Hematopoietic multipotent progenitor cell treated with erythropoietin and hydrocortisone succinate and interleukin-3 and kit ligand, for 15 days (in vitro differentiated cells): ENCODE results near the gene BEST4.
A peak's percentile ranks its signal among the peaks of the same experiment; 100 is the strongest.
"Not testable (repeated sequence)": the region's sequence is repeated elsewhere in the genome, so short reads cannot be mapped to it uniquely, and the experiment has no call there.

Experiments
- DNase-seq: peaks from one replicate; pipeline ENCODE4 v3.0.0-alpha.2; 2015; ENCODE audit warnings: low spot score

The BEST4 gene

DNA sequence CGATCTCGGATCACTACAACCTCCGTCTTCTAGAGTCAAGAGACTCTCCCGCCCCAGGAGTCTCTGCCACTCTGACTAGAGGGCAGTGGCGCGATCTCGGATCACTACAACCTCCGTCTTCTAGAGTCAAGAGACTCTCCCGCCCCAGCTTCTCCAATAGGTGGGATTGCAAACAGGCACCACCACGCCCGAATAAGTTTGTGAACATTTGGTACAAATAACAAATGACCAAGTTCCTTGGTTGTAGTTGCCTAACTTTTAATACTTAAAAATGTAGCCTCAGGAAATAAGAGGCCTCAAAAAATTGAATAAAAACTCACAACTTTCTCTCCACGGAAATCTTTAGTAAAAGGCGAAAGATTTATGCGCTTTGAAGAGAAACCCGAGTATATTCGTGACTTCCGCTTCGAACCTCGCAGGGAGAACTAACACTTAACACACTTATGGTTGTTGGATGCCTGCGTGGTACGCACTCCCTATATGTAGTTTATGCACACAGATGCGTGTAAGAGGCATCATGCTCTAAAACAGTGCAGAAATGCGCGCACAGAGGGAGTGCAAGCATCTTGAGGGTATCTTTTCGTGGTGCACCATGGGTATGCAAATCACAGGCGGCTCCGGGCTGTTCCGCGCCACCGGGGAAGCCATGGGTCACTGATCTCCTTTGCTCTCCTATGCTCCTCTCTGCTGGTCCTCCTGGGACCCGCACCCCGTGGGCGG lies 31.8 kb upstream of the BEST4 start:
- DNase-seq: peak; percentile 75

DNA sequence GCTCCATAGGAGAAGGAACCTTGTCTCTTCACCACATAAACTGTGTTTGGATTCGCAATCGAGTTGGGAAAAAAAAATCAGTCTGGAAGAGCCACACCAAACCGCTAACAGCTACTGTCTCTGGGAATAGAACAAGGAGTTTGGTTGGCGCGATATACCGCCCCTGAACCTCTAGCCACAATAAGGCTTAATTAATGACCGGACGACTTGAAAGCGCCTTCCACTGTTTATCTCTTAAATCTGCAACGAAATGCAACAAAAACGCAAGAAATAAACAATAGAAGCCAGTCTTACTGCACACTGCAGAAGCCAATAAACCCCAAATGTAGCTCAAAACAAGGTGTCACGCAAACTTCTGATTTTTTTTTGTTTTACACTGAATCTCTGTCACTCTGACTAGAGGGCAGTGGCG lies 31.2 kb upstream of the BEST4 start:
- no peak for DNase-seq

DNA sequence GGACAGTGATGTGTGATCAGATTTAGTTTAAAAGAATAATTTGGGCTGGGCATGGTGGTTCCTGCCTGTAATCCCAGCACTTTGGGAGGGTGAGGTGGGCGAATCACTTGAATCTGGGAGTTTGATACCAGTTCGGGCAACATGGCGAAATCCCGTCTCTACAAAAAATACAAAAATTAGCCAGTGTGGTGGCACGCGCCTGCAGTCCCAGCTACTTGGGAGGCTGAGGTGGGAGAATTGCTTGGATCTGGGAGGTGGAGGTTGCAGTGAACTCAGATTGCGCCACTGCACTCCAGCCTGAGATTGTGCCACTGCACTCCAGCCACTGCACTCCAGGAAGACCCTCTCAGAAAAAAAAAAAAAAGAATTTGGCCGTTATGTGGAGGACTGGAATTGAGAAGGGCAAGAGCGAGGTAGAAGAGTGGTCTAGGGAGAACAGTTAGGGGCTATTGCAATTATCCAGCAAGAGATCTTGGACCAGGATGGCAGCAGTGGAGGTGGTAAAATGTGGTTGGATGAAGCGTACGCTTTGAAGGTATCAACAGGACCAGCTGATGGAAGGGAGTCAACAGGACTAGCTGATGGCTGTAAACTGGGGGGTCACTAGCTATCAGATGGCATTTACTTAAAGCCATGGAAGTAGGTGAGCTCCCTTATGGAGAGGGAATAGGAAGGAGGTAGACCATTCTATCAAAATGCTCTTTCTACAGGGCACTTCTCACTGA lies 30.0 kb upstream of the BEST4 start:
- no peak for DNase-seq

DNA sequence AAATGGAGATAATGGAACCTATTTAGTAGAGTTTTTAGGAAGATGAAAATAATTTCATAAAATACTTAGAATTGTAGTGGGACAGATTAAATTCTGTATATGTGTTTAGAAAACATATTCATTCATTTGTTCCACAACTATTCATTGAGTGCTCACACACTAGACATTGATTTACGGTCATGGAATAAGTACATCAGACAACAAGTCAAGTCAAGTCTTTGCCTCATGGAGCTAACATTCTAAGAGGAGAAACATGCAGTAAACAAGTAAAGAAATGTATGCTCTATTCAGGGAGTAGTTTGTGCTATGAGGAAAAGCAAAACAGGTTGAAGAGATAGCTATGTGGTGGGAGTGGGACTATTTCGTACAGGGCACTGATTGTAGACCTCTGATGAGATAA lies 29.3 kb upstream of the BEST4 start:
- DNase-seq: no peak

DNA sequence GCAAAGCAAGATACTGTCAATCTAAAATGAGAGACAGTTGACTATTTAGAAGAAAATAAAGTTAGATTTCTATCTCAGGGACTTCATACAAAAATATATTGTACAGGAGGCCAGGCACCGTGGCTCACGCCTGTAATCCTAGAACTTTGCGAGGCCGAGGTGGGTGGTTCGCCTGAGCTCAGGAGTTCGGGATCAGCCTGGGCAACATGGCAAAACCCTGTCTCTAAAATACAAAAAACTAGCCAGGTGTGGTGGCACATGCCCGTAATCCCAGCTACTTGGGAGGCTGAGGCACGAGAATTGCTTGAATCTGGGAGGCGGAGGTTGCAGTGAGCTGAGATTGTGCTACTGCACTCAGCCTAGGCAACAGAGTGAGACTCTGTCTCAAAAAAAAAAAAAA lies 28.0 kb upstream of the BEST4 start:
- DNase-seq: not testable (repeated sequence)

DNA sequence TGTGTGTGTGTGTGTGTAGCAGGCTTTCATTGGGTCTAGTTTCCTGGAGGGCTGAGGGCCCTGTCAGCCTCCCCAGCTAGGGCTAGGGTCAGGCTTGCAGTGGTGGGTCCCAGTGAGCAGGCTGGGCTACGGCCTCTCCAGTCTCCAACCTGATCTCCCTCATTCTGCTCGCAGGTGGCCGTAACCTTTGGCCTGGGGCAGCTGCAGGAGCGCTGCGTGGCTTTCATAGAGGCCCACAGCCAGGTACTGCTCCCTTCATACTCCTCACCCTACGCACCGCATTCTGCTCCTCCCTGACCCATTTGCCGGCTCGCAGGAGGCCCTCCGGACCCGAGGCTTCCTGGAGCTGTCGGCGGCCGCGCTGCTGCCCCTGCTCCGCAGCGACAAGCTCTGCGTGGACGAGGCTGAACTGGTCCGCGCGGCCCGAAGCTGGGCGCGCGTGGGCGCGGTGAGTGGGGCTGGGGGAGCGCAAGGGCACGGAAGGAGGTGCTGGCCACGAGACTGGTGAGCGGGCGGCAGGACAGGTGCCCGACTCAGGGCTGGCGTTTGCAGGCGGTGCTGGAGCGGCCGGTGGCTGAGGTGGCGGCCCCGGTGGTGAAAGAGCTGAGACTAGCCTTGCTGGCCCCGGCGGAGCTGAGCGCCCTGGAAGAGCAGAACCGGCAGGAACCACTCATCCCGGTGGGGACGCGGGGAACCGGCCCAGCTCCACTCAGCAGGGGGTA lies 25.0 kb upstream of the BEST4 start:
- DNase-seq: no peak

DNA sequence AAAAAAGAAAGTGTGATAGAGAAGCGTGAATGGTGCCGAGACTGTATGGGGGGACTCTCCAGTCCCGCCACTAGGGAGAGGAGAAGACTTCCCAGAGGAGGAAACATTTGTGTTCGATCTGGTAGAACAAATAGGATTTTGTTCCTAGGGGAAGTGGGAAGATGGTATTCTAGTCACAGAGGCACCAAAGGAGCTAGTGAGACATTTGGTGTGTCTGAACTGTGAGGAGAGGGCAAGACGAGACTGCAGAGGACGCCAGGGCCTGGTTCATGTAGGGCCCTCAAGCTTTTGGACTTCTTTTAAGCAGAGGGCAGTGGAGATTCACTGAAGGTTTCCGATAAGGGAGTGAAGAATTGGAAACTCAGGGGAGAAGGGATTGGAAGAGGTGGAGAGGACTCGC lies 23.3 kb upstream of the BEST4 start:
- DNase-seq: no peak

DNA sequence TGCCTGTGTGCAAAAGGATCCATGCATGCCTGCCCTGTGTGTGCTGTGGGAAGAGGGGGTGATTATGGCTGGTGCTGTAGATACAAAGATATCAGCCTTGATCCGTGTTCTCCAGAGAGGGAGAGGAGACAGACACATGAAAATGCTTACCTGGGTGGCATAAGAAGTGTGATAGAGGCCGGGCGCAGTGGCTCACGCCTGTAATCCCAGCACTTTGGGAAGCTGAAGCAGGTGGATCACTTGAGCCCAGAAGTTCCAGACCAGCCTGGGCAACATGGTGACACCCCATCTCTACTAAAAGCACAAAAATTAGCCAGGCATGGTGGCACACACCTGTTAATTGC lies 22.8 kb upstream of the BEST4 start:
- DNase-seq: not testable (repeated sequence)

DNA sequence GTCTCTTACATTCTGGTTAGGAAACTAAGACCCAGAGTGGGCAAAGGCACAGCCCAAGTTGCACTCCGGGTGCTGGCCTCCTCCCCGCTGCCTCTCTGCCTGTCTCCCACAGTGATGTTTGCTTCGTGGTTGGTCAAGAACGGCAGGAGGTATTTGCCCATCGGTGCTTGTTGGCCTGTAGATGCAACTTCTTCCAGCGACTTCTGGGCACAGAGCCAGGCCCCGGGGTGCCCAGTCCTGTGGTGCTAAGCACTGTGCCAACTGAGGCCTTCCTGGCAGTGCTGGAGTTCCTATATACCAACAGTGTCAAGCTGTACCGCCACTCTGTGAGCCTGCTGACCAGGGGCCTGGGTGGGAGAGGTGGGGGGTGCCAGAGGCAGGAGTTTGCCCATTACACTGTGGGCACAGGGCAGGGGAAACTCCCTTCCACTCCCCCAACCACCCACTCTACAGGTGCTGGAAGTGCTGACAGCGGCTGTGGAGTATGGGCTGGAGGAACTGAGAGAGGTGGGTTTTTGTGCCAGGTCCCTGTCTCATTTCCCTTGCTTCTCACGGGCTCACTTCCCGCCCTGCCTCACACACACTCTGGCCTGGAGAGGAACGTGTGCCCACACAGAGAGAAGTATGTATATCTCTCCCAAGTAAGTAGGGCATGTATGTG lies 22.3 kb upstream of the BEST4 start:
- peak; percentile 57 for DNase-seq

DNA sequence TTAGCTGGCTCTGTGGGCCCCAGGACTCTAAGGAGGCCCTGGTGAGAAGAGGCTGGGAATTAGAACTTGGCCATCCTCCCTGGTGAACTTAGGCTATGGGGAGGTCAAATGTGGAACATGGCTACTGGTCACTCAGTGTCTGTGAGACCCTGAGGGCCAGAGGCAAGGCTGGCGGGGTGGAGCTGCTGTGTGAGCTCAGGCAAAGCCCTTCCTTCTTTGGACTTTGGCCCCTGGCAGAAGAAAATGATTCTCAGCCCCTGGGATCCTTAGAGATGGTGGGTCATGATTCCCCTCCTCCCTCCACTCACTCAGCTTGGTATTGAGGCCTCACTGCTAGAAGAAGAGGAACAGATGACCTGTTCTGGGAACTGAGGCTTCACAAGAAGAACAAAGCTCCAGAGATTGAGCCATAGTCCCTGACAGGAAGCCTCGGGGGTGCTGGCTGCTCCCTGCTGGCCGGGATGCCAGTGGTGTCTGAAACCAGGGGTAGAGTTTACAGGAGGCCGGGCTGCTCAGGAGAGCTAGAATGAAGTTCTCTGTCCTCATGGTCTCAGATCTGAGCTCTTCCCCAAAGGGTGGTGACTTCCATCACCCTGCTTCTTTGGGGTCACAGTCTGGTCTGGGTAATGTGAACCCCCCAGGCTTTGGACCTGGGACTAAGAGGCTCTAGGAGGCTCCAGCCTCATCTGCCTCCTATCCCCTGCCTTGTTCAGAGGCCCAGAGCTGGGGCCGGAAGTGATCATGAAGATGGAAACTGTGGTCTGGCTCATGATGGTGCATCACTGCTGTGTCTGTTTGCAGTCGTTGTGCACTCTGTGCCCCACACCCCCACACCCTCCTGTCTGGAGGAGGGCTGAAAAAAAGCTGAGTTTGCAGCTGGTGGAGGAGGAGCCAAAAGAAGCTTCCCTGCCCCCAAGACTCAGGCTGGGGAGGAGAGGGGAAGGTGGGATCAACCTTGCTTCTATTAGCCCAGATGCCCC lies 21.3 kb upstream of the BEST4 start:
- no peak for DNase-seq

DNA sequence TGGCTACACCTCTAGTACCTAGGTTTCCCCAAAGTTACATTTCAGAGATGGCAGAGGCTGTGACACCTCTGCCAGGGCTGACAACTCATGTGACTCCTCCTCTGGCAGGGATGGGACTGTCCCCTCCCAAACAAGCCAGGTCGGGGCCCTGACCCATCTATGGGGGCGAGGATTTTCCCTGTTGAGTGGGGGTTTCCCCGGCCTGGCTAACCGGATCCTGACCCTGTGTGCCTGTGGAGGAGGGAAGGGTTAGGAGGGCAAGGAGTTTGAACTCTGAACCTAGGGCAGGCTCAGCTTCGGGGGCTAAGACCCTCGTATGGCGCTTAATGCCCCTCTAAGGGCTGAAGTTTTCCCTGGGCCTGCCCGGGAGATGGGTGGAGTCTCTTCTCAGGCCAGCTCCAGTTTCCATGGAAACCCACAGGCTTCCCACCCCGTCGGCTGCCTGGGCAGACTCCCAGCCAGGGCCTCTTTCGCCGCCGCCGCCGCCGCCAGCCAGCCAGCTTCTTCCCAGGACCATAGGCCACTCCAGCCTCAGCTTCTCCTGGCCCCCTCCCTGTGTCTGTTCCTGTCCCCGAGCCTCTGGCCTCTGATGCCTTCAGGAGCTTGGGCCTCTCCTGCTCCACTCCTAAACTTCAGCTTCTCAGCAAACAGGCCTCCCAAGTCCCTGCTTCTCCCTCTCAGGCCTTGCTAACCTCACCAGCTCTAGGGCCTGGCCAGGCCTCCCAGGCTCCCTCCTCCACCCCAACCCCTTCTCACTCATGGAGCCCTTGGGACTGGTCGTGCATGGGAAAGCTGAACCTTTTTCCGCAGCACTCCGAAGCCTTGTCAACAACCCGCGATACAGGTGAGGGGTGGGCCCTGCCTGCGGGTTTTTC lies 20.3 kb upstream of the BEST4 start, which contains the start of gene BTBD19:
Gene BTBD19, plus strand, starts transcription at position 461 of the 875 bp plus-strand sequence. Its CDS starts 298 bp downstream, at position 759.
- peak; percentile 76 for DNase-seq

DNA sequence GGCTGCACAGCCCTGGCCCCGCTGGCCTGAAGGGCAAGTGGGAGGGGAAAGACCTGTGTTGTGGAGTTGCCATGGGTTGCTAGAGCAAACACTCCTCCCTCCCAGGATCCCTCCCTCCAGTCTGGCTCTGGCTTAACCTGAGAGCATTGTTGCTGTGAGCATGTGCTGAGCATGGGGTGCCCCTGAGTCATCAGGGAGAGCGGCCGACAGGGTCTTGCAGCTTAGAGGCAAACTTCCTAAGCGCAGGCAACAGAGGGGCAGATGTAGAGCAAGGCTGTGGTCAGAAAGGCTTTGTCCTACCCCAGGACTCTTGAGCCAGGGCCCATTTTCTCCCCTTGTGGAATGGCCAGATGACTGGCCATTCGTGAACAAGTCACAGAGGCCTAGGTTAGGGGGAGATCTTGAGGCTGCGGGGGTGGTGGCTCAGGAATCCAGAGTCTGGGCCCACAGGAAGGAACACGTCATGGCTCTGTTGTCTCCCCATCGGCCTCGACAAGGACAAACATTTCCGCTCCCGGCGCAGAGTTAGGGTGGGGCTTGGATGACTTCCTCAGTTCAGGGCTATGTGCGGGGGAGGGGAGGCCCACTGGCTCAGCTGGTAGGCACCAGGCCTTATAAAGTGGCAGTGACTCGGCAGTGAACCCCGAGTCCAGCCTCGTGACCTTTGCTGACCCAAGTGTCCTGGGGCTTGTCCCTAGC lies 19.5 kb upstream of the BEST4 start:
- DNase-seq: peak; percentile 83

DNA sequence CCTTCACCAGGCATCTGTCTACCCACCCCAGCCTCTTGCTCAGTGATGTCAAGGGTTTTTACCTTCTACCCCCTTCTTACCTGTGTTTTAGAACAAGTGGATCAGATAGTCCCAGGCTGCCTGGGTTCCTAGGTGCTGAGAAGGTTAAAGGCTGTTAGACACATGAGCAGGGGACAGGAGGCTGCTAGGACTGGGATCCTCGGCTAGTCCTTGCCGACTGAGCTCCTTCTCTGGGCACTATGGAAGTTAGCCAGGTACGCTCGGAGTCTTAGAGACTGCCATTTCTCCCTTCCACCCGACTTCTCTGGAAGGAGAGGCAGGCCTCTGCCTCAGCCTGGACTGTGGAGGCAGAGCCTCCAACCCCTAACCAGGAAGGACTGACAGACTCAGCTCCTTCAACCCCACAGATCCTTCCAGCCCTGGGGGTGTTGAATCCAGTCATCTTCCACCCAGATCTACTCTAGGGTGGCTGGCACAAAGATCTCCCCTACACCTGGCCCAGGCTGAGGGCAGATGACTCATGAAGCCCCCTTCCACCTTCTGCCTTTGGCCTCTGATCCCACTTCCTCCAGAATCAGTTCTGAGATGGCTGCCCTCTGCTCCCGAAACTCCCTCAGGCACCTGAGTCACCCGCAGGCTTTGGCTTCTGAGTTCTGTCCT lies 18.9 kb upstream of the BEST4 start, which contains the start of gene DYNLT4:
Gene DYNLT4, minus strand, starts transcription at position 648 of the 660 bp plus-strand sequence. CDS start 683 bp downstream, outside the sequence.
- no peak for DNase-seq

DNA sequence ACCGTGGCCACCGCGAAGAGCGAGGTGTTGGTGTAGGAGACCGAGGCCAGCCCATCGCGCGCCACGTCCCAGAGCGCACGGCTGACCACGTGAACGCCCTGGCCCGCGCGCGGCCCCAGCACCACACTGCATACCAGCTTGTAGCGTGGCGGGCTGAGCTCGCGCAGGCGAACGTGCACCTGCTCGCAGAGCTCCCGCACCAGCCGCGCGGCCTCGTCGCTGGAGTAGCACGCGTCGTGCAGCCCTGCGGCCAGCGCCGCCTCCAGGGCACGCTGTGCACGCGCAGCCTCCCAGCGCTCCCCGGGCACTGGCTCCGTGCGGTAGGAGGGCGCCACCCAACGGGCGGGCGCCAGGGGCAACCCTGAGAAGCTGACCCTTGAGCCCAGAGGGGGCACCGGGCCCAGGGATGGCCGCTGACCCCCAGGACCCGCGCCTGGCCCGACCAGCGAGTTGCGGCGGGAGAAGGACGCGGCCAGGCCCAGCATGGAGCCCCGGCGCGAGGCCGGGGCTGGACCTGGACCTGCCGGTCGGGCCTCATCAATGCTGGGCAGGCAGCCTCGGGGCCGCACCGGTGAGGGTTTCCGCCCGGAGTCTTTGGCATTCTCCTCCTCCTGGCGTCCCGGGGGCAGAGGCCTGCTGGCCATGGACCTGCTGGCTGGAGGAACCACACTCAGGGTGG lies 18.2 kb upstream of the BEST4 start:
- DNase-seq: no peak

DNA sequence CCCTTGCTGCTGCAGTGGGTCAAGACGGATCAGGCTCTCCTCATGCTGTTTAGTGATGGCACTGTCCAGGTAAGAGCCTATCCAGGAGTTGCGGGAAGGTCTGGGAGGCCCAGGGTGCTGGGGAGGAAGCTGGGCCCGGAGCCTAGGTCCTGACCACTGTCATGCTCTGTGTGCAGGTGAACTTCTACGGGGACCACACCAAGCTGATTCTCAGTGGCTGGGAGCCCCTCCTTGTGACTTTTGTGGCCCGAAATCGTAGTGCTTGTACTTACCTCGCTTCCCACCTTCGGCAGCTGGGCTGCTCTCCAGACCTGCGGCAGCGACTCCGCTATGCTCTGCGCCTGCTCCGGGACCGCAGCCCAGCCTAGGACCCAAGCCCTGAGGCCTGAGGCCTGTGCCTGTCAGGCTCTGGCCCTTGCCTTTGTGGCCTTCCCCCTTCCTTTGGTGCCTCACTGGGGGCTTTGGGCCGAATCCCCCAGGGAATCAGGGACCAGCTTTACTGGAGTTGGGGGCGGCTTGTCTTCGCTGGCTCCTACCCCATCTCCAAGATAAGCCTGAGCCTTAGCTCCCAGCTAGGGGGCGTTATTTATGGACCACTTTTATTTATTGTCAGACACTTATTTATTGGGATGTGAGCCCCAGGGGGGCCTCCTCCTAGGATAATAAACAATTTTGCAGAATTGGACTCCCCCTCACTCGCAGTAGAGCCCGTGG lies 17.5 kb upstream of the BEST4 start:
- DNase-seq: no peak

DNA sequence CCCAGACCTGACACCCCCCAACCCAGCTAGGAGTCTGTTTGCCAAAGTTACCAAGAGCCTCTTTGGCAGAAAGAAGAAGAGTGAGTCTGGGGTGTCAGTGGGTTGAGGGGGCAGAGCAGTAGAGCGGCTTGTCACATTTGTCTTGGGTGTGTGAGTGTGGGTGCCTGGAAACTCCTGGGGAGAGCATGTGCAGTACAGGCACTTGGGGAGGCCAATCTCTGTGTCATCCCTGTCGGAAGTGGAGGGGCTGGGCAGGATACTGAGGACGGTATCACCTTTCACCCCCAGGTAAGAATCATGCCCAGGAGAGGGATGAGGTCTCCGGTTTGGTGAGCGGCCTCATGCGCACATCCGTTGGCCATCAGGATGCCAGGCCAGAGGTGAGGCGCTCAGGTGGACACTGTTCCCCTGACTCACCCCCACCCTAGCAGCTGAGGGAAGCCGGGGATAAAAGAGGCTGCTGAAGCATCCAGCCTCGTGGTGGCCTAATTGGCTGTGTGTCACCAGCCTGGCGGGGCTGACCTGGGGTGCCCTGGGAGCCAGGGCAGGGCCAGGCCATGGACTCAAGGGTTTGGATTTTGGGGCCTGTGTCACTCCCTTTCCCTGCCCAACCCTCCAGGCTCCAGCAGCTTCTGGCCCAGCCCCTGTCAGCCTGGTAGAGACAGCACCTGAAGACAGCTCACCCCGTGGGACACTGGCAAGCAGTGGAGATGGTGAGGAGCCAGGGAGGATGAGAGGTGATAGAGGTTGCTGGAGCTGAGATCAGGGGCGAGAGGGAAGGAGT lies 15.5 kb upstream of the BEST4 start:
- DNase-seq: no peak

DNA sequence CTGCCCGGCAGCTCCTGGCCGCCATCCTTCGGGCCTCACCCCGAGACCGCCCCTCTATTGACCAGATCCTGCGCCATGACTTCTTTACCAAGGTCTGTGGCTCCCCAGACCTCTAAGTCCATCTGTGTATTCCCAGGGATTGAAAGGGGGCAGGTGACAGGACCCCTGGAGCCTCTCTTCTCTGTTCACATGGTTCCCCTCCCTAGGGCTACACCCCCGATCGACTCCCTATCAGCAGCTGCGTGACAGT lies 15.0 kb upstream of the BEST4 start:
- DNase-seq: no peak
